Right atrium auricular region (tissue), 2 donors: ENCODE results near the gene JARID2. TPM values are rescaled to one million over a fixed set of nuclear protein-coding genes. Genes with fewer than 3 reads are reported as not detected.

Experiments
- DNase-seq: peaks from one replicate; pipeline ENCODE4 v3.0.0-alpha.2; 2019; ENCODE audit warnings: low spot score
- H3K27ac ChIP-seq, 2 donors: fragments of 200-600 bp; sonication (generic); 1 replicate in 1 of 2; 2 replicates in 1 of 2; pipeline ENCODE4 v1.5.1; 2016 to 2019
- H3K27me3 ChIP-seq, 2 donors: fragments of 200-600 bp; sonication (generic); one replicate each; pipeline versions ENCODE4 v1.5.1 to v1.6.0; 2017 to 2019
- H3K36me3 ChIP-seq: fragments of 200-600 bp; sonication (generic); one replicate; pipeline ENCODE4 v1.5.1; 2016
- H3K4me1 ChIP-seq, 2 donors: fragments of 200-600 bp; sonication (generic); one replicate each; pipeline versions ENCODE4 v1.5.1 to v1.6.0; 2017 to 2019
- H3K4me3 ChIP-seq, 2 donors: fragments of 200-600 bp; sonication (generic); 1 replicate in 1 of 2; 2 replicates in 1 of 2; pipeline ENCODE4 v1.5.1; 2017 to 2019; ENCODE audit warnings: mild to moderate bottlenecking in 1 of 2, moderate library complexity in 1 of 2
- H3K9me3 ChIP-seq, 2 donors: fragments of 200-600 bp; sonication (generic); one replicate each; pipeline ENCODE4 v1.5.1; 2019
- total RNA-seq, 2 donors: library from RNA; depleted of rRNA; stranded (reverse); fragments of >200 nt; gene quantifications; one replicate each; pipeline ENCODE4 v1.1.0, GENCODE V29; 2016
- TF ChIP-seq, protein P1 (sequence below), 2 donors: fragments of 200-600 bp; sonication (generic); IDR thresholded peaks; one replicate each; pipeline ENCODE4 v1.5.1; 2019; ENCODE audit warnings: antibody characterized with exemption in 2 of 2

Gene JARID2
- total RNA-seq, 2 donors from 2014 or later, result 6.5 to 6.7 TPM

DNA sequence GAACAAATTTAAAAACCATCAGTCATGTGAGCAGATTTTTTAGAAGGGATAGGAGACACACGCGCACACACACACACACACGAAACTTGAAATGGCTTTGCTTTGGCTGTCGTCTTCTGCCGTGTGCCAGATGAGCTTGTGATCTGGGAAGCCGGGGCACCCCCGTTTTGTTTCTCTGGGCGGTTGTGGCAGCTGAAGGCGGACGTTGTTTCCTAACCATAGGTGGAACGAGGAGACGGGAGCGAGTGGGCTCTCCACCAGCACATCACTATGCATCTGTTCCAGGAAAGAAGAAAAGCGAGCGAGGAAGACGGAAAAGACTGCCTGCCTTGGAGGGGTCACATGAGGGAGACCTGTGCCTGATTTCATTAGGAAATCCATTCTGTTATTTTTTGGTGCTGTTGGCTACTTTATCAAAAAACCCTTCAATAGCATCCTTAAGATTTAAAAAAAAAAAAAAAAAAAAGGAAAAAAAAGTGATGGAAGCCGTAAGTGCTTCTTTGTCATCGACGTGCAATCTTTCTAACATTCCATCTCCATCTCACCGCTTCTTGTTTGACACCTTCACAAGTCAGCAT lies 274.8 kb downstream of the JARID2 start:
- Histone ChIP-seq H3K4me3 (no peak overlapping the region), H3K27ac (no peak overlapping the region), H3K9me3 (no peaks in the 10 kb centered on the region), H3K4me1 (peaks cover 0 to 6% of the 10 kb centered on the region in 2 donors), H3K27me3 (no peaks in the 10 kb centered on the region), H3K36me3 (peaks cover 61% of the 10 kb centered on the region)
- TF ChIP-seq, protein P1, sequence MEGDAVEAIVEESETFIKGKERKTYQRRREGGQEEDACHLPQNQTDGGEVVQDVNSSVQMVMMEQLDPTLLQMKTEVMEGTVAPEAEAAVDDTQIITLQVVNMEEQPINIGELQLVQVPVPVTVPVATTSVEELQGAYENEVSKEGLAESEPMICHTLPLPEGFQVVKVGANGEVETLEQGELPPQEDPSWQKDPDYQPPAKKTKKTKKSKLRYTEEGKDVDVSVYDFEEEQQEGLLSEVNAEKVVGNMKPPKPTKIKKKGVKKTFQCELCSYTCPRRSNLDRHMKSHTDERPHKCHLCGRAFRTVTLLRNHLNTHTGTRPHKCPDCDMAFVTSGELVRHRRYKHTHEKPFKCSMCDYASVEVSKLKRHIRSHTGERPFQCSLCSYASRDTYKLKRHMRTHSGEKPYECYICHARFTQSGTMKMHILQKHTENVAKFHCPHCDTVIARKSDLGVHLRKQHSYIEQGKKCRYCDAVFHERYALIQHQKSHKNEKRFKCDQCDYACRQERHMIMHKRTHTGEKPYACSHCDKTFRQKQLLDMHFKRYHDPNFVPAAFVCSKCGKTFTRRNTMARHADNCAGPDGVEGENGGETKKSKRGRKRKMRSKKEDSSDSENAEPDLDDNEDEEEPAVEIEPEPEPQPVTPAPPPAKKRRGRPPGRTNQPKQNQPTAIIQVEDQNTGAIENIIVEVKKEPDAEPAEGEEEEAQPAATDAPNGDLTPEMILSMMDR (IDR thresholded peaks at IDR 0.05), result no peak
- DNase-seq, result no peak

DNA sequence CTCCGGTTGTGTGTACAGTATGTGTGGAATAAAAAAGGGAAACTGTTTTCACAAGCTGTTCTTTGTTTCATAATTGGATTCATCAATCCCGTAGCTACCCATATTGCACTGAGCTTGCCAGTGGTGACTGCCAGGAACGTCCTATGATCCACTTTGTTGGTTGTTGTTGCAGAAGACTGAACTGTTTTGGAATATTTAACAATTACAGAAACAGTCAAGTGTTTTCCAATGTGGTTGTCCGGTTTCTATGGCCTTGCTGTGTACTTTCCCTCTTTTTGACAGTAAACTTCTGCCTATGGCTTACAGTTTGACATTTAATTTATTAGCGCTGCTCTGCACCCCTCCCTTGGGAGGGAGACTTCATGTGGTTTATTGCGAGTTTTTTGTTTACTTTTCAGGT lies 275.7 kb downstream of the JARID2 start:
- Histone ChIP-seq H3K9me3 (no peaks in the 10 kb centered on the region), H3K27me3 (no peaks in the 10 kb centered on the region), H3K4me3 (no peak overlapping the region), H3K4me1 (peaks cover 0 to under 1% of the 10 kb centered on the region in 2 donors), H3K27ac (peak overlapping the region in 1 of 2 donors; percentile 8), H3K36me3 (peaks cover 54% of the 10 kb centered on the region)
- DNase-seq, result no peak
- TF ChIP-seq, protein P1 (IDR thresholded peaks at IDR 0.05), result no peak

DNA sequence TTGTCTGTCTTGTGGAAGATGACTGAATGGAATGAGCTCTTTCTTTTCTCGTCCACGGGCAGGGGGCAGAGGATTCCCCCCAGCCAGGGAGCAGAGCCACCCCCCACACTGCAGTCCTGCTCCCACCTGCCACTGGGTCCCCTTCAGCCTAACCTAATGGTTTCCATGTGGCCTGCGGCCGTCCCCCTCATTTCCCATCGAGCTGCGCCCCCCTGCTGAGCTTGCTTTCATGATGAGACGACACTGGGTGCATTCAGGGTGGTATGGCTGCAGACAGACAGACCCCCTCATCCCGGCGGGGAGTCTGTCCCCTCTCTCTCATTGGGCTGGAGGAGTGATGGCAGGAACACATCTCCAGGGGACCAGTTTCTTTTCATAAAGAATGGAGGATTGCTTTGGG lies 276.2 kb downstream of the JARID2 start:
- H3K27me3 ChIP-seq, result no peaks in the 10 kb centered on the region
- no peaks in the 10 kb centered on the region for H3K4me1 ChIP-seq
- no peaks in the 10 kb centered on the region for H3K9me3 ChIP-seq
- peak overlapping the region in 1 of 2 donors; percentile 8 for H3K27ac ChIP-seq
- no peak overlapping the region for H3K4me3 ChIP-seq
- peaks cover 50% of the 10 kb centered on the region for H3K36me3 ChIP-seq
- DNase-seq, result no peak
- TF ChIP-seq, protein P1 (IDR thresholded peaks at IDR 0.05), result no peak

DNA sequence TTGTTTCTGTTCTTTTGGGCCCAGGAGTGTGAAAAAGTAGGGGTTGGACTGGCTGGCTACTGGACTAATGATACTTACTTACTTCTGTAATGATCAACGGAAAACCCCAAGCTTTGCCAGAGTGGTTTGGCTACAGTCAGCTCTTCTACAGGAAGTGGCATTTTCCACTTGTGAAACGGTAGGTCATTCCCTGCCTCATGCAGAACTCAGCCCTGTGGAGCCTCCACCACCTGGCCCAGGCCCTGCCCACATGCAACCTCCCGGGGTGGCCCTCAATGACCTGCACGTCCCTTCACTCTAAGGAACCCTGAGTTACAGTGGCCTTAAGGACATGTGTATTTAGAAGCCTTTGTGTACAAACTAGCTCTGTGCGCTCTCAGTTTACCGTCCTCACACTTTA lies 276.6 kb downstream of the JARID2 start:
- TF ChIP-seq, protein P1 (IDR thresholded peaks at IDR 0.05), result no peak
- Histone ChIP-seq H3K27ac (peak overlapping the region in 1 of 2 donors; percentile 8), H3K9me3 (no peaks in the 10 kb centered on the region), H3K36me3 (peaks cover 46% of the 10 kb centered on the region), H3K27me3 (no peaks in the 10 kb centered on the region), H3K4me3 (no peak overlapping the region), H3K4me1 (no peaks in the 10 kb centered on the region)
- DNase-seq, result no peak

DNA sequence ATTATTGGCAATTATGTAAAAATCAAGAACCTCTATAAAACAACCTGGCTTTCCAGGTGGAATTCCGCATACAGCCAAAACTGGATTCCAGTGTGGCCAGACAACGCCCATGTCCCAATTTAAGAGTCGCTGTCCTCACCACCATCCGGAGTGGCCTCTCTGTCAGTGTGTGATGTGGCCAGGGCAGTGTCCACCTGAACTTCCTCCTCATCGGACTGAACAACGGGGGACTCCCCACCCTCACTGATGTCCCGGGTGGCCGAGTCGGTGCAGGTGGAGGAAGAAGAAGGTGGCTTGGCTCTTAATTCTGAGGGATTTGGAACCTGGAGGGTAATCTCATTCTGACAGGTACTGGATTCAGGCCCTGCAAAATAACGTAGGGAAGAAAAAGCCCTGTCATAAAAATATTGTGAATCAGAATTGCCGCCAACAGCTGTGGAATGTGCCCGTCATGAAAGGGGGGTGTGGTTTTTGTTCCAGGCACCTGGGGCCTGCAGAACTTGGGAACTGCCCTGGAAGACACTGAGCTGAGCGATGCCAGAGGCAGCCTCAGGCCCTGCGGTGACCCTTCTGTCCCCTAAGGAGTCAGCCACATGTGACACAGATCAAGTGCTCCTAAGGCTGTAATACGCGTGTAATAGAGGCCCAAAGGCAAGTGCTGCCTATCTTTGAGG lies 277.1 kb downstream of the JARID2 start:
- H3K4me3 ChIP-seq, result no peak overlapping the region
- no peak overlapping the region for H3K27ac ChIP-seq
- peaks cover 40% of the 10 kb centered on the region for H3K36me3 ChIP-seq
- no peaks in the 10 kb centered on the region for H3K9me3 ChIP-seq
- no peaks in the 10 kb centered on the region for H3K27me3 ChIP-seq
- H3K4me1 ChIP-seq, result no peaks in the 10 kb centered on the region
- no peak for DNase-seq
- TF ChIP-seq, protein P1 (IDR thresholded peaks at IDR 0.05), result no peak
